K562 (cell line): ENCODE measurements around the gene MIEF1. TPM values are rescaled to one million over a fixed set of nuclear protein-coding genes. Genes with fewer than 3 reads are reported as not detected.

Experiments
- ATAC-seq: fragments of 200-7000 bp; cut with Tn5 transposase; 3 replicates; pipeline ENCODE4 v1.9.1; 2020; ENCODE audit warnings: moderate library complexity
- BruUV-seq: library from RNA; stranded (reverse); fragments of 400-500 nt; replicated peaks from 2 replicates; lab custom pipeline; 2021; lab: Mats Ljungman, UMichigan
- CTCF ChIA-PET: fragments of 300-600 bp; formaldehyde crosslinking; extraction: SDS; loops from one replicate; lab custom pipeline; 2021; ENCODE audit warnings: low intra/inter-chr PET ratio; lab: Yijun Ruan, JAX
- POLR2A ChIA-PET: fragments of 300-600, 350-650 bp; sonication (Branson Sonifier 250); formaldehyde crosslinking; extraction: SDS; loops from one replicate; lab custom pipeline; 2021; ENCODE audit warnings: antibody characterized with exemption, inconsistent platforms; lab: Yijun Ruan, JAX
- DNase-seq, 4 experiments: peaks; one replicate each; pipeline versions ENCODE4 v3.0.0 to v3.0.0-alpha.2; 2011 to 2018; ENCODE audit warnings: low spot score in 3 of 4, mixed read lengths in 3 of 4; ENCODE audit errors: extremely low read depth in 1 of 4
- FAIRE-seq: peaks from 2 replicates; lab custom pipeline; 2011; peaks lifted over from hg19 to GRCh38; lab: Jason Lieb, UNC
- H2AFZ ChIP-seq: 2 replicates; pipeline ENCODE4 v1.6.0; 2011; ENCODE audit warnings: low read depth, low read length, control low read depth, inconsistent platforms
- H3K27ac ChIP-seq: fragments of 200-600 bp; 3 replicates; pipeline ENCODE4 v1.8.0; 2011; ENCODE audit warnings: low read depth, mild to moderate bottlenecking, control low read depth, inconsistent platforms, low read length, moderate library complexity, mixed read lengths; ENCODE audit errors: extremely low read depth
- H3K27me3 ChIP-seq, 2 experiments: fragments of 300-600 bp in 1 of 2; 2 replicates in 1 of 2; 3 replicates in 1 of 2; pipeline versions ENCODE4 v1.6.0 to v1.8.0; 2011; ENCODE audit warnings: inconsistent platforms in 2 of 2, low read length in 2 of 2, mild to moderate bottlenecking in 1 of 2, mixed read lengths in 1 of 2, moderate library complexity in 1 of 2; ENCODE audit not compliant: control insufficient read depth in 2 of 2, insufficient read depth in 2 of 2
- H3K36me3 ChIP-seq: fragments of 300-600 bp; 3 replicates; pipeline ENCODE4 v1.8.0; 2011; ENCODE audit warnings: mild to moderate bottlenecking, low read length, inconsistent platforms; ENCODE audit not compliant: control insufficient read depth, insufficient read depth
- H3K4me1 ChIP-seq, 2 experiments: fragments of 200-600 bp in 1 of 2; replicated peaks in 1 of 2; 2 replicates in 1 of 2; 3 replicates in 1 of 2; pipeline versions ENCODE4 v1.5.1 to v1.8.0; 2011; ENCODE audit warnings: inconsistent platforms in 2 of 2, low read length in 2 of 2, mild to moderate bottlenecking in 1 of 2, mixed read lengths in 1 of 2, moderate library complexity in 1 of 2; ENCODE audit not compliant: control insufficient read depth in 2 of 2, insufficient read depth in 2 of 2
- H3K4me2 ChIP-seq: 2 replicates; pipeline ENCODE4 v1.6.1; 2011; ENCODE audit warnings: low read length, control low read depth, inconsistent platforms, mixed read lengths; ENCODE audit not compliant: insufficient read depth
- H3K4me3 ChIP-seq: fragments of 200-600 bp; sonication (generic), shearing (Covaris generic); 2 replicates; pipeline ENCODE4 v1.5.1; 2016; ENCODE audit warnings: control low read depth, inconsistent platforms
- H3K79me2 ChIP-seq: fragments of 200-600 bp; 3 replicates; pipeline ENCODE4 v1.8.0; 2011; ENCODE audit warnings: low read length, inconsistent platforms; ENCODE audit not compliant: control insufficient read depth, insufficient read depth
- H3K9ac ChIP-seq, 2 experiments: 2 replicates each; pipeline versions ENCODE4 v1.6.0 to v1.6.1; 2011; ENCODE audit warnings: low read depth in 2 of 2, low read length in 2 of 2, control low read depth in 1 of 2, inconsistent platforms in 1 of 2, mild to moderate bottlenecking in 1 of 2, mixed read lengths in 1 of 2; ENCODE audit not compliant: insufficient read depth in 1 of 2
- H3K9me1 ChIP-seq: one replicate; pipeline ENCODE4 v1.6.0; 2011; ENCODE audit warnings: inconsistent platforms, mild to moderate bottlenecking, low read length, moderate library complexity; ENCODE audit not compliant: control insufficient read depth, insufficient read depth
- H3K9me3 ChIP-seq: replicated peaks from 2 replicates; pipeline ENCODE4 v1.5.1; 2011; ENCODE audit warnings: low read depth, low read length, inconsistent platforms; ENCODE audit not compliant: control insufficient read depth, insufficient read depth
- H4K20me1 ChIP-seq: replicated peaks from 2 replicates; pipeline ENCODE4 v1.6.1; 2011; ENCODE audit warnings: low read length, inconsistent platforms, mixed read lengths; ENCODE audit not compliant: control insufficient read depth, insufficient read depth
- ELF2 ChIP-seq: fragments of 250-450 bp; sonication (Bioruptor Pico); IDR thresholded peaks from 2 replicates; pipeline ENCODE4 v1.5.0; 2021; ENCODE audit warnings: mild to moderate bottlenecking
- GATAD2A ChIP-seq: fragments of 450-650 bp; IDR thresholded peaks from 2 replicates; pipeline ENCODE4 v1.6.1; 2017
- KLF6 ChIP-seq: fragments of 250-450 bp; sonication (Bioruptor Pico); IDR thresholded peaks from 2 replicates; pipeline ENCODE4 v1.4.0; 2020; ENCODE audit warnings: mild to moderate bottlenecking, moderate library complexity, borderline replicate concordance
- MCM2 ChIP-seq: fragments of 450-650 bp; IDR thresholded peaks from 2 replicates; pipeline ENCODE4 v1.6.1; 2017; ENCODE audit warnings: low read depth, mild to moderate bottlenecking
- MXD1 ChIP-seq: fragments of 250-450 bp; sonication (Bioruptor Pico); IDR thresholded peaks from 2 replicates; pipeline ENCODE4 v1.8.0; 2021; ENCODE audit warnings: borderline replicate concordance, mild to moderate bottlenecking, moderate library complexity; ENCODE audit not compliant: poor library complexity, severe bottlenecking
- PHB ChIP-seq: fragments of 250-450 bp; sonication (Bioruptor Pico); IDR thresholded peaks from 2 replicates; pipeline ENCODE4 v1.5.0; 2021
- POLR2AphosphoS5 ChIP-seq: IDR thresholded peaks from 2 replicates; pipeline ENCODE4 v1.6.1; 2011; ENCODE audit warnings: mild to moderate bottlenecking, low read depth, low read length, moderate library complexity; ENCODE audit not compliant: control insufficient read depth, insufficient read depth
- SETDB1 ChIP-seq: IDR thresholded peaks from one replicate; pipeline ENCODE4 v1.6.1; 2012; ENCODE audit warnings: low read length, control low read depth, inconsistent platforms
- ZBTB2 ChIP-seq: fragments of 450-650 bp; IDR thresholded peaks from 2 replicates; pipeline ENCODE4 v1.6.1; 2016; ENCODE audit warnings: antibody characterized with exemption
- ZNF354B ChIP-seq: fragments of 250-450 bp; sonication (Bioruptor Pico); IDR thresholded peaks from 2 replicates; pipeline ENCODE4 v1.4.0; 2020
- ZNF449 ChIP-seq: fragments of 250-450 bp; sonication (Bioruptor Pico); IDR thresholded peaks from 2 replicates; pipeline ENCODE4 v1.8.0; 2022; ENCODE audit warnings: moderate library complexity, mild to moderate bottlenecking, inconsistent platforms
- ZNF512 ChIP-seq: IDR thresholded peaks from 2 replicates; pipeline ENCODE4 v1.6.1; 2016; ENCODE audit warnings: missing genetic modification characterization, missing compliant biosample characterization
- WGBS: fragments of 100-300 bp; shearing (Covaris generic); methylation state at CpG from one replicate; pipeline ENCODE4 v1.1.6; 2016; ENCODE audit warnings: low coverage, mixed read lengths; ENCODE audit not compliant: insufficient coverage; ENCODE audit errors: missing lambda C conversion rate; 5-methylcytosine and 5-hydroxymethylcytosine counted together
- in situ Hi-C: fragments of 300-500 bp; cut with MboI; formaldehyde crosslinking; loops from 4 replicates; pipeline ENCODE4 v1.15.0; 2018; ENCODE audit warnings: inconsistent platforms, mixed read lengths
- intact Hi-C: fragments of 100-400 bp; cut with micrococcal nuclease; formaldehyde crosslinking; loops from 2 replicates; pipeline ENCODE4 v1.14.2; 2022
- polyA plus RNA-seq, 8 experiments: library from polyadenylated mRNA; depleted of rRNA in 4 of 8; stranded (reverse) in 5 of 8; unstranded in 3 of 8; fragments of >200 nt; fragmentation: Nextera tagmentation in 2 of 8; fragmentation: Illumina TruSeq in 1 of 8; extraction: Ambion mirVana in 2 of 8; extraction: Trizol in 1 of 8; gene quantifications; 2 replicates each; pipeline versions ENCODE4 v1.2.1 to v1.2.3, GENCODE V29; 2011 to 2014; ENCODE audit warnings: inconsistent platforms in 1 of 8, missing spikeins in 1 of 8
- total RNA-seq, 7 experiments: library from RNA; depleted of rRNA in 6 of 7; stranded (reverse); fragments of >200 nt in 6 of 7; fragmentation: Illumina TruSeq in 2 of 7; extraction: Trizol in 2 of 7; gene quantifications; 2 replicates each; pipeline versions ENCODE4 v1.2.1 to v1.2.3, GENCODE V29; 2011 to 2021; ENCODE audit warnings: low replicate concordance in 1 of 7

Gene MIEF1
- total and polyA plus RNA-seq, 9 of the 15 experiments (the other 6 are each of a cell fraction or from before 2014, with no cell fraction given) = 10.9 to 51.8 (median 25.5) TPM

GRCh38 chr22:39530692-39531331, 28.7 kb downstream of the MIEF1 start (continued):
- no peak for TF ChIP-seq ZNF512 (tag)

- Histone ChIP-seq H3K9me3 (no peaks in the 10 kb centered on the region), H3K36me3 (peaks cover 42% of the 10 kb centered on the region), H3K9me1 (no peaks in the 10 kb centered on the region), H2AFZ (peak within 1 kb of the TSS; percentile 98), H3K79me2 (peaks cover 46% of the 10 kb centered on the region), H3K4me2 (peak within 1 kb of the TSS; percentile 97), H3K4me3 (peak within 1 kb of the TSS; percentile 97), H3K4me1 (peaks cover 29 to 58% of the 10 kb centered on the region in 2 experiments; a peak in 4 of 5 replicates), H3K27ac (peak within 1 kb of the TSS; percentile 92), H3K27me3 (no peaks in the 10 kb centered on the region), H4K20me1 (peaks cover 7% of the 10 kb centered on the region), H3K9ac (peak within 1 kb of the TSS; percentile 98)
- in situ Hi-C loops = loop anchor here (5.0 to 10.0 kb wide), 2 partner anchors 370 to 652 kb away; no protein-coding TSS in a partner anchor
- intact Hi-C loops = loop anchor here (5.0 kb wide), 2 partner anchors 35 to 505 kb away; no protein-coding TSS in a partner anchor
- ChIA-PET CTCF (interaction anchor here (0.6 kb wide), 1 partner anchor 492 kb away, joined by 3 read pairs; no protein-coding TSS in a partner anchor), POLR2A (interaction anchor here (0.5 to 1.0 kb wide), 6 partner anchors 9 to 512 kb away, joined by 3 to 19 read pairs (median 4); no protein-coding TSS in a partner anchor)
- under 1% methylated on average over 47 of the region's 67 CpGs for WGBS
- ATAC-seq (peak; percentile 89), FAIRE-seq (peak; percentile 99), DNase-seq (peak; percentile 83 to 99 (median 88))
- BruUV-seq = no TSS peak
- TF ChIP-seq ZNF449 (CRISPR knock-in tag) = no peak
- no peak for TF ChIP-seq SETDB1
- TF ChIP-seq KLF6 = no peak
- TF ChIP-seq ELF2 (CRISPR knock-in tag) = 0 out of 2 replicates have a peak, but pooled peaks have one; percentile 74
- no peak for TF ChIP-seq ZNF354B (CRISPR knock-in tag)
- TF ChIP-seq POLR2AphosphoS5 = peak; percentile 79
- no peak for TF ChIP-seq PHB (CRISPR knock-in tag)
- no peak for TF ChIP-seq MCM2
- no peak for TF ChIP-seq ZBTB2
- no peak; the same call in 1 of the 2 replicates for TF ChIP-seq GATAD2A
- no peak for TF ChIP-seq MXD1 (CRISPR knock-in tag)
These were observed 30.4 kb downstream of the MIEF1 start, which contains the start of gene RPS19BP1 for GRCh38 chr22:39532215-39533073. RPS19BP1 (minus strand) TSS chr22:39532748; CDS start chr22:39532738, 10 bp downstream.
